ENCODE measurements around the gene UPK3A.
A peak's percentile ranks its signal among the peaks of the same experiment; 100 is the strongest.
"Not testable (repeated sequence)": the region's sequence is repeated elsewhere in the genome, so short reads cannot be mapped to it uniquely, and the experiment has no call there.

Gene UPK3A

DNA sequence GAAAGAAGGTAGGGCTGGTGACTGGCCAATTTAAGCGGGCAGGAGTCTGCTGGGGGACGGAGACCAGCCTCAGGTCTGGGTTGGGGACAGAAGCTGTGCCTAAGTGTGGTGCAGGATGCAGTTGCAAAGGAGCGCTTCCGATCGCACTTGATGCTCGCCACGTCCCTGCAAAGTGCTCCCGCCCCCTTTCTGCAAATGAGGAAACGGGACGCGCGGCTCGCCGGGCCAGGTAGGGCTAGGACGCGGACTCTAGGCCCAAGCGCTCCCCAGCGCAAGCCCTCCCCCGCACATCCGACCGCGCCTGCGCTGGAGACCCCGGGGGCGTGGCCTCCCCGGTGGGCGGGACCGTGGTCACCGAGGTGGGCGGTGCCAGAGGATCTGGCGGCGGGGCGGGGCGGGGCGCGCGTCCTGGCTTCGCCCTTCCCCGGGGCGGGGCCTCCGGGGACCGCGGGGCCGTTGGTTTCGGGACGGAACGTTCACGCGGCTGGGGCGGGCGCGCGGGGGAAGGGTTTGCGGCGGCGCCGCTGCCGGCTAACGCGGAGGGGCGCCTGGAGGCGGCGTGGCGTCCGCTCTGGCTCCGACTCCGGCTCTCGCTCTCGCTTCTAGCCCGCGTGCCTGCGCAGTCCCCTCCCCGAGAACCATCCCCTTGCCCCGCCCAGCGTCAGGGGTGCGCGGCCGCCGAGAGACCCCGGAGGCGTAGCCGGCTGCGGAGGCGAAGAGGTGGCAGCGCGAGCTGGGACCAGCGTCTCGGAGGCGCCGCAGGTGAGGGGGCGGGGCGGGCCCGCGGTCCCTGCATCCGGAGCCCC is 24.9 kb downstream of the UPK3A start, which contains the start of gene FAM118A:
Gene FAM118A (plus strand): TSS at position 513 of the 806 bp plus-strand sequence. CDS start 12,446 bp downstream, outside the sequence.
- peak; percentile 92 for DNase-seq (ENCODE audit: low spot score)

GRCh38 chr22:45310331-45310976 is 25.7 kb downstream of the UPK3A start:
- no peak for DNase-seq (ENCODE audit: low spot score)

DNA sequence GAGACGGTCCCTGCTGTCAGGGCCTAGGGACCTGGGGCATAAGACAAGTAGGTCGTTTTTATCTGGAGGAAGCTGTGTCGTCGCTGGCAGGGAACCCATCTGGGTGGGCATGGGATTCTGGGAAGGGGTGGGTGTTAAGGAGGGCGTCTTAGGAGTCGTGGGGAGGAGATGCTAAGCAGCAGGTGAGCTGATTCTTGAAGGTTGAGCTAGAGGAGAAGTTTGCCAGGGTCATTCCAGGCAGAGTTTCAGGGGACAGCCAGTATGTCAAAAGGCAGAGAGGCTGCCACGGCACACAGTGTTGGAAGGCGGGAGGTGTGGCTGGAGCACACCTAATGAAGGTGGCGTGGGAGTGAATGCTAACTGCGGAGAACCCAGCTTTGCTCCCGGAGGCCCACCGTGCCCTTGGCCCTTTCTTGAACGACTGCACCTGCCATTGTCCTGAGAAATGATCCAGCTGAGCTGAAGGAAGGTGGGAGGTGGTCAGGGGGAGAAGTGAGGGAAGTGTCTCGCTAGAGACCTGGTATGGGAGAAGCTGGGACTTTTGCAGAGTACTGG is 26.3 kb downstream of the UPK3A start:
- DNase-seq (ENCODE audit: low spot score) = no peak

- DNase-seq (ENCODE audit: low spot score) = no peak
Measured at GRCh38 chr22:45312415-45312814, 27.7 kb downstream of the UPK3A start.

- DNase-seq (ENCODE audit: low spot score) = no peak
Measured at GRCh38 chr22:45312856-45313255, 28.1 kb downstream of the UPK3A start.

- no peak for DNase-seq (ENCODE audit: low spot score)
Measured at GRCh38 chr22:45314054-45314721, 29.4 kb downstream of the UPK3A start.

DNA sequence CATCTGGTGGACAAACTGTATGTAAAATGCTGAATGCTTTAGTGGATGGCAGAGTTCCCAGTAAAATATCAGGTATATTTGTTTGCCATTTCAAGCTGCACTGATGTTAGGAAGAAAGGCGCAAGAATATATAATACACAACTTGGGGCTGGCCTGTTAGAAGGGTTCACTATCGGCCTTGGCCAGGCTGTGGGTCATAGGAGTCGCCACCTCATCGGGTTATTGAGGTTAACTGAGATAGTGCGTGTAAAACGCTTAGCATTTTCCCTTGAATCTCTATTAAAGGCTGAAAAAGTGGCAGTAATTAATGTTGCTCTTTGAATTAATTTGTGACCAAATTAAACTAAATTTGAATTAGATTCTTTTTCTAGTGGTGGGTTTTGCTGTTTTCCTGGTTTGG is 30.0 kb downstream of the UPK3A start:
- no peak for DNase-seq (ENCODE audit: low spot score)

DNA sequence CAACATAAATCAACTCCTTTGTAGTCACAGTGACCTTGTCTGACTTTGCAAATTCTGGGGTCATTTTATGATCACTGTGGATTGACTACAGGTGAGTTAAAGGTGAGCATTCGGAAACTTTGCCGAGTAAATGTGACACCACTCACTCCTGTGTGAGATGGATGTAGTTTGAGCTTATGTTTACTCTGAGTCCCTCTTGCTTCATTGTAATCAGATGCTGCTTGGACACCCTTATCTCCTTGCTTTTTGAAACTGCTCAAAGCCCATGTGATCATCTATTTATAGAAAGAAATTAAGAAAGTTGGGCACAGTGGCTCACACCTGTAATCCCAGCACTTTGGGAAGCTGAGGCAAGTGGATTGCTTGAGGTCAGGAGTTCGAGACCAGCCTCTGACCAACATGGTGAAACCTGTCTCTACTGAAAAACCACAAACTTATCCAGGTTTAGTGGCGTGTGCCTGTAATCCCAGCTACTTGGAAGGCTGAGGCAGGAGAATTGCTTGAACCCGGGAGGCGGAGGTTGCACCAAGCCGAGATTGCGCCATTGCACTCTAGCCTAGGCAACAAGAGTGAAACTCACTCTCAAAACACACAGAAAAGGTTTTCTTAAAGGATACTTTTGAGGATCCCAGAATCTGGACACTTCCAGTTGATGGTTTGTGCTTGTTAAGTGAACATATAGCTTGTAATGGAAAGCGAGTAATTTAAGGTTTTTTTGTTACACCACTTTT is 32.2 kb downstream of the UPK3A start:
- no peak for DNase-seq (ENCODE audit: low spot score)

GRCh38 chr22:45317551-45318167 is 32.9 kb downstream of the UPK3A start:
- DNase-seq (ENCODE audit: low spot score) = no peak

- DNase-seq (ENCODE audit: low spot score) = peak; percentile 79
Measured at GRCh38 chr22:45318168-45318557, 33.4 kb downstream of the UPK3A start.

DNA sequence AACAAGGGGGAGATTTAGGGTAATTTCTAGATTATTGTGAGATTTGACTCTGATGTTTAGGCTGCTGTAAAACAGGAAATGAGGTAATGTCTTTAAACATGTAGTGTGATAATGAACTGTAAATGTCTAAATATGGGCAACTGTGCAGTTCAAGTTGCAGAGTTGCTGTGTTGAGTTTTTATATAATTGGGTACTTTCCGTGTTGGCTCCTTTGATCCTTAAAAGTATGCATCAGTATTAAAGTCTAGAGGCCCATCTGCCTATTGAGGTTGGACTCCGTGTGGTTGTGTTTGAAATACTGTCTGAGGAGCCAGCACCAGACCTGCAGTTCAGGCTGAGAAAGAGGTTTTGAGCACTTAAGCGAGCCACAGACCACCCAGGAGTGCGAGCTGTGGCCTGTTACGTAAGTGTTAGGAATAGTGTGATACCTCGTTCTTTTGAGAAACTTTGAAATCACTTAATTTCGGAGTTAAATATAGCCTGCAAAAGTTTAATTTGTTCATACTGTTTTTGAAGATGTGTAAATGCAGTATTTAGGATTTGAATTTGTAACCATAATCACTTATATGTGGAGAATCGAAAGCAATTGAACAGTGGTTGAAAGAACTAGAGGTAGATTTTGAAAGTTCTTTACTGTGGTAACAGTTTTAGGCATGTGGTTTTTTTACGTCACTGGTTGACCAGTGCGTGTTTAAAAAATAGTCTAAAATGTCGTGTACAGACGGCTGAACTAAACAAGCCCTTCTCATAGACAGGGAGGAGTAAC is 34.0 kb downstream of the UPK3A start:
- no peak for DNase-seq (ENCODE audit: low spot score)

DNA sequence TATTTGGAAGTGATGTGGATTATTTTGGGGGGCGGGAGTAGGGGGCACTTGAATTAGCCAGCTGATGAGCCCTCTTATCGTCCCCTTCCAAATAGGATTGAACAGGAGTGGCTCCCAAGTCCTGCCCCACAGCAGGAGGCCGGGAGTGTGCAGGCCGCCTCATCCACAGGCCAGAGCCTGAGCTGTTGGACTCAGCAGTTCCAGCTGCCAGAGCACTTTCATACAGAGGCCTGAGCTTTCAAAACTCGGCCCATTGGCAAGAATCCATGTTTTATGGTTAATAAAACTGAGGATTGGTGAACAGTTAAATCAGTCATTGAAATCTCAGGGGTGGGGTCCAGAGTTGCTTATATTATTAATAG is 34.6 kb downstream of the UPK3A start:
- no peak for DNase-seq (ENCODE audit: low spot score)

DNA sequence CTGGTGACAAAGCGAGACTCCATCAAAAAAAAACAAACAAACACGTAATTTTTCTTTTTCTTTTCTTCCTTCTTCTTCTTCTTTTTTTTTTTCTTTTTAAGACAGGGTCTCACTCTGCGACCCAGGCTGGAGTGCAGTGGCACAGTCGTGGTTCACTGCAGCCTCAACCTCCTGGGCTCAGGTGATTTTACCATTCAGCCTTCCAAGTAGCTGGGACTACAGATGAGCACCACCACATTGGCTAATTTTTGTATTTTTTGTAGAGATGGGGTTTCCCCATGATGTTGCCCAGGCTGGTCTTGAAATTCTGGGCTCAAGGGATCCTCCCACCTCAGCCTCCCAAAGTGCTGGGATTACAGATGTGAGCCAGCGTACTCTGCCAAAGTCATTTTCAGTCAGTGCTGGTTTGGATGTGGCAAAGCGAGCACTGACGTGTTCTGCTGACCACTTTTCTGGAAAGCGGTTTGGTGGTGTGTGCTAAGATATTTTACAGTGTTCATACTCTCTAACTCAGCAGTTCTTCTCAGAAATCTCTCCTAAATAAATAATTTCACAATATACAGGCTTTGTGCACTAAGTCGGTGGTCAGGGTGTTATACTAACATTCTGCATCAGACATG is 35.7 kb downstream of the UPK3A start:
- DNase-seq (ENCODE audit: low spot score) = no peak

- DNase-seq (ENCODE audit: low spot score) = no peak
Measured at GRCh38 chr22:45321827-45322226, 37.1 kb downstream of the UPK3A start.

GRCh38 chr22:45322873-45323525 is 38.2 kb downstream of the UPK3A start:
- no peak for DNase-seq (ENCODE audit: low spot score)

GRCh38 chr22:45323695-45324094 is 38.9 kb downstream of the UPK3A start:
- DNase-seq (ENCODE audit: low spot score) = no peak

DNA sequence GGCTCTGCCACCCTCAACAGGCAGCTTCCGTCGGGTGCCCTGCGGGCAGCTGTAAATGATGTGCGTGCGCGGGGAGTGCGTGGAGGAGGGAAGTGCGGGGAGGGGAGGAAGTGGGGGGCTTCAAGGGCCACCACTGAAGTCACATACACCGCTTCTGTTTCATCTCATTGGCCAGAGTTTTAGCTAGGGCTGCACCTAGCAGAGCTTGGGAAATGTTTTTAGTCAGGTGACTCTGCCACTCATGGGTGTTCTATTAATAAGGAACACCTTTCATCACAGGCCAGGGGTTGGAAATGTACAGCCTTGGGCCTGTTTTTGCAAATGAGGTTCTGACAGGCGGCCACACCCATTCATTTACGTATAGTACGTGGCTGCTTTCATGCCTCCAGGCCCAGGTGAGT is 39.6 kb downstream of the UPK3A start:
- no peak for DNase-seq (ENCODE audit: low spot score)

- DNase-seq (ENCODE audit: low spot score) = not testable (repeated sequence)
Measured at GRCh38 chr22:45328261-45328660, 43.5 kb downstream of the UPK3A start.

GRCh38 chr22:45328822-45329529 is 44.2 kb downstream of the UPK3A start:
- no peak for DNase-seq (ENCODE audit: low spot score)

Measured in putamen (tissue), 1 donor.